ENCODE measurements around the gene SLC4A11.

- no peak for TF ChIP-seq POLR2A (IDR thresholded peaks at IDR 0.05)
- no peak for TF ChIP-seq CTCF (IDR thresholded peaks at IDR 0.05 in 4 of 5, conservative IDR thresholded peaks at IDR 0.05 in 1 of 5)
These were observed 38.8 kb downstream of the SLC4A11 start for GRCh38 chr20:3199976-3200755.

Measured in gastrocnemius medialis (tissue), 4 donors.